NCI-H748 (cell line): Measurements from ENCODE around the gene MYO3B.

ENCODE experiments used
- DNase-seq: peaks from one replicate; lab custom pipeline; 2025; ENCODE audit not compliant: unreplicated experiment; lab: John Stamatoyannopoulos, UW

Gene MYO3B

GRCh38 chr2:170502361-170503130 is 324.6 kb downstream of the MYO3B start:
- DNase-seq, result no peak

GRCh38 chr2:170503563-170503962 is 325.6 kb downstream of the MYO3B start:
- DNase-seq, result no peak

- DNase-seq, result no peak
These were observed 326.2 kb downstream of the MYO3B start for GRCh38 chr2:170503971-170504809.

- DNase-seq, result no peak
These were observed 326.8 kb downstream of the MYO3B start for GRCh38 chr2:170504810-170505145.

GRCh38 chr2:170505631-170506275 is 327.8 kb downstream of the MYO3B start:
- DNase-seq, result peak; percentile 19

GRCh38 chr2:170509452-170510193 is 331.7 kb downstream of the MYO3B start:
- DNase-seq, result no peak

- no peak for DNase-seq
These were observed 334.3 kb downstream of the MYO3B start for GRCh38 chr2:170512266-170512665.

GRCh38 chr2:170514140-170514539 is 336.2 kb downstream of the MYO3B start:
- no peak for DNase-seq

- no peak for DNase-seq
These were observed 339.6 kb downstream of the MYO3B start for GRCh38 chr2:170517538-170517937.

GRCh38 chr2:170518911-170519310 is 341.0 kb downstream of the MYO3B start:
- DNase-seq, result no peak

- DNase-seq, result no peak
These were observed 343.4 kb downstream of the MYO3B start for GRCh38 chr2:170521299-170521698.

GRCh38 chr2:170523506-170523905 is 345.6 kb downstream of the MYO3B start:
- no peak for DNase-seq

- DNase-seq, result no peak
These were observed 347.1 kb downstream of the MYO3B start for GRCh38 chr2:170524828-170525565.

- DNase-seq, result no peak
These were observed 347.6 kb downstream of the MYO3B start for GRCh38 chr2:170525566-170525900.

- peak; percentile 100 for DNase-seq
These were observed 352.4 kb downstream of the MYO3B start for GRCh38 chr2:170530284-170530745.

- no peak for DNase-seq
These were observed 353.0 kb downstream of the MYO3B start for GRCh38 chr2:170530803-170531564.

GRCh38 chr2:170531876-170532275 is 353.9 kb downstream of the MYO3B start:
- DNase-seq, result no peak

GRCh38 chr2:170533156-170533555 is 355.2 kb downstream of the MYO3B start:
- no peak for DNase-seq

- no peak for DNase-seq
These were observed 357.6 kb downstream of the MYO3B start for GRCh38 chr2:170535552-170535951.

- DNase-seq, result no peak
These were observed 366.9 kb downstream of the MYO3B start for GRCh38 chr2:170544817-170545216.
